ENCODE measurements around the gene ZBTB18. TPM values are rescaled to one million over a fixed set of nuclear protein-coding genes. Genes with fewer than 3 reads are reported as not detected.

Gene ZBTB18
- total RNA-seq, 1 experiment from 2014 or later, result 12.1 TPM

- Mint-ChIP-seq H3K36me3 (ENCODE audit: insufficient read depth in 1 of 3, low read depth in 3 of 3) (no peaks in the 10 kb centered on the region), H3K27me3 (ENCODE audit: low read depth) (no peaks in the 10 kb centered on the region; the same call in 1 of the 2 replicates), H3K9me3 (no peaks in the 10 kb centered on the region; a peak in 2 of 5 replicates), H3K27ac (no peak overlapping the region), H3K4me3 (no peak overlapping the region), H3K4me1 (peaks cover 2 to 3% of the 10 kb centered on the region in 2 experiments; a peak in 3 of 4 replicates)
- H3K4ac ChIP-seq (ENCODE audit: low read depth, low read length), result no peak overlapping the region
- no peak overlapping the region for H4K8ac ChIP-seq (replicated peaks; ENCODE audit: insufficient read length, low read depth, low read length)
- H3K27ac ChIP-seq (ENCODE audit: insufficient read length, low read depth, low read length), result no peak overlapping the region
- no peaks in the 10 kb centered on the region for H3K9me3 ChIP-seq (ENCODE audit: control insufficient read depth, low read depth, low read length)
- no peaks in the 10 kb centered on the region for H3K79me1 ChIP-seq (ENCODE audit: insufficient read depth, low read depth, low read length, poor library complexity, severe bottlenecking)
- H3K27me3 ChIP-seq (ENCODE audit: insufficient read depth, low read length), result no peaks in the 10 kb centered on the region
- no peak overlapping the region for H2BK5ac ChIP-seq (ENCODE audit: insufficient read length, low read length)
- no CpG with 5 or more reads among the region's 3 CpGs for WGBS (ENCODE audit: extremely low coverage, insufficient read length, low lambda C conversion rate)
- H3K18ac ChIP-seq (ENCODE audit: insufficient read length, low read depth, low read length), result no peak overlapping the region
- no peaks in the 10 kb centered on the region for H3K79me2 ChIP-seq (ENCODE audit: insufficient read depth, low read length)
- no peak overlapping the region for H2AFZ ChIP-seq (ENCODE audit: low read length)
- no peaks in the 10 kb centered on the region for H3K4me1 ChIP-seq (ENCODE audit: insufficient read depth, low read length)
- no peak overlapping the region for H3K14ac ChIP-seq (ENCODE audit: insufficient read depth, low read length)
- no peak overlapping the region for H3T11ph ChIP-seq (ENCODE audit: low read length)
- H2BK12ac ChIP-seq (ENCODE audit: insufficient read length, low read depth, low read length), result no peak overlapping the region
- H4K20me1 ChIP-seq (ENCODE audit: control insufficient read depth, insufficient read depth, insufficient read length), result no peaks in the 10 kb centered on the region
- no peaks in the 10 kb centered on the region for H3K23me2 ChIP-seq (ENCODE audit: insufficient read length, low read depth, low read length, poor library complexity, severe bottlenecking)
- no peak overlapping the region for H4K91ac ChIP-seq (ENCODE audit: insufficient read length, low read depth, low read length)
- H3K9ac ChIP-seq (ENCODE audit: extremely low read depth, insufficient read length, low read length), result no peak overlapping the region
- H4K5ac ChIP-seq (ENCODE audit: insufficient read length, low read depth, low read length), result no peak overlapping the region
- H2BK15ac ChIP-seq (ENCODE audit: low read depth, low read length), result no peak overlapping the region
- no peak overlapping the region for H3K56ac ChIP-seq (ENCODE audit: insufficient read length, low read depth, low read length)
- no peak for TF ChIP-seq CTCF (conservative IDR thresholded peaks at IDR 0.05)
- no peak overlapping the region for H2BK20ac ChIP-seq (ENCODE audit: low read depth, low read length, poor library complexity, severe bottlenecking)
- no peak overlapping the region for H3K4me2 ChIP-seq (ENCODE audit: insufficient read depth, insufficient read length, low read length)
- H2AK5ac ChIP-seq (ENCODE audit: insufficient read length, low read length), result no peak overlapping the region
- DNase-seq, result no peak
- no peak overlapping the region for H3K23ac ChIP-seq (ENCODE audit: insufficient read length, low read depth, low read length)
- H2BK120ac ChIP-seq (ENCODE audit: low read depth, low read length, poor library complexity, severe bottlenecking), result no peak overlapping the region
Observed at GRCh38 chr1:244005455-244005854, 45.6 kb upstream of the ZBTB18 start.

All from H9 (cell line).